GM12801 (cell line): Measurements from ENCODE around the gene ADAM33.

Experiments
- TF ChIP-seq, protein P1 (sequence below): IDR thresholded peaks from one replicate; pipeline ENCODE4 v1.5.1; 2011; ENCODE audit warnings: control low read depth; ENCODE audit not compliant: insufficient read length; ENCODE audit errors: extremely low read depth

The ADAM33 gene

DNA sequence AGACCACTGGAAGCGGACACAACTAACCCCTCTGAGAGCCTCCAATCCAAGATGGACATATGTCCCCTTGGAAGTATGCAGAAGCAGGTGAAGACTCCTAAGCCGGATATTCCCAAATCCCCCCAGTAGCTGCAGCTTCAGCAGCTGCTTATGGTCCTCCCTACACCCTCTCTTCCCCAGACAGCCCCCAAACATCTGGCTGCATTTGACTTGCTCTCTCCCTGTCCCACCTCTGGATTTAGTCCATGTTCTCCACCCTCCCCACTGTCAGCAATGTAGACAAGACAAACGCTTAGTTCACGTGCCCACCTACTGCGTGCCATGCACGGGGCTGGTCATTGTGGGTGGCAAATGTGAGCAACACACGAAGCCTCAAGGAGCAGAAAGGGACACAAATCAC lies 4.6 kb upstream of the ADAM33 start:
- TF ChIP-seq, protein P1, sequence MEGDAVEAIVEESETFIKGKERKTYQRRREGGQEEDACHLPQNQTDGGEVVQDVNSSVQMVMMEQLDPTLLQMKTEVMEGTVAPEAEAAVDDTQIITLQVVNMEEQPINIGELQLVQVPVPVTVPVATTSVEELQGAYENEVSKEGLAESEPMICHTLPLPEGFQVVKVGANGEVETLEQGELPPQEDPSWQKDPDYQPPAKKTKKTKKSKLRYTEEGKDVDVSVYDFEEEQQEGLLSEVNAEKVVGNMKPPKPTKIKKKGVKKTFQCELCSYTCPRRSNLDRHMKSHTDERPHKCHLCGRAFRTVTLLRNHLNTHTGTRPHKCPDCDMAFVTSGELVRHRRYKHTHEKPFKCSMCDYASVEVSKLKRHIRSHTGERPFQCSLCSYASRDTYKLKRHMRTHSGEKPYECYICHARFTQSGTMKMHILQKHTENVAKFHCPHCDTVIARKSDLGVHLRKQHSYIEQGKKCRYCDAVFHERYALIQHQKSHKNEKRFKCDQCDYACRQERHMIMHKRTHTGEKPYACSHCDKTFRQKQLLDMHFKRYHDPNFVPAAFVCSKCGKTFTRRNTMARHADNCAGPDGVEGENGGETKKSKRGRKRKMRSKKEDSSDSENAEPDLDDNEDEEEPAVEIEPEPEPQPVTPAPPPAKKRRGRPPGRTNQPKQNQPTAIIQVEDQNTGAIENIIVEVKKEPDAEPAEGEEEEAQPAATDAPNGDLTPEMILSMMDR: no peak

DNA sequence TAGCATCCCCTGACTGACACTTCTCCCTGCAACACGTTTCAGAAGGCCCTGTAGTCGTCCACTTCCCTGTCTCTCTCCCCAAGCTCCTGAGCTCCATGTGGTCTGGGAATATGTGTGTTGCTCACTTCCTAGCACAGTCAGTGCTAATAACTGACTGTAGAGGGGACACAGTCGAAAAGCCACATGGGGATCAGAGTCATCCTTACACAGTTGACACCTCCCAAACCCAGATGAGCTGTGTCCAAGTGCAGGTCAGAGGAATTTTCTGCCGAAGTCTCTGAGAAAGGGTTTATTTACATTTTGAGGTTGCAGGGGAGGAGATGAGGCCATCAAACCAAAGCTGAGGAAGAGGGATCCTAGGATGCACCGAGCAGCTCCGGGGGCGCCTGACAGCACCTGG lies 3.5 kb upstream of the ADAM33 start:
- TF ChIP-seq, protein P1: no peak

DNA sequence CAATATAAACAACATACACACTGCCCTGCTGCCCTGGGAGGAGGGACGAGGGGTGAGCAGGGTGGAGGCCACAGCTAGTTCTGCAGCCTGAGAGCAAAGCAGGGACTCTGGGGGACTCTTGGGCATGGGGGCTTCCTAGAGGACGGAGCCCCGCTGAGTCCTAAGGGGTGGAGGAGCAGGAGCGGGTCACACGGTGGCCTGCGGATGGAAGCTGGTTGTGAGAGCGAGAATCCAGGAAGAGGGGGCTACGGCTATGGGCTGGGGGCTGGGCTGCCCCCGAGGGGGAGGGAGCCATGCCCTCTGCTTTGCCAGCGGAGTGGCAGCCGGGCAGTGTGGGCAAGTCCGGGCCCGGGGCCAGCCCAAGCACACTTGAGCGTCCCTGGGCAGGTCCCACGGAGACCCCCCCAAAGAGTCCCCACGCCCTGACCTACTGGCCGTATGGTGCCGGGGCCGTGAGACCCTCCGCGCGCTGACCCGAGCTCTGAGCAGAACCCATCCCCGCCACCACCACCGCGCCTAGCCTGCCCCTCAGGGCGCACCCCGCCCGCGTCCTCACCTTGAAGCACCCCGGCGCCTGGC lies 369 bp downstream of the ADAM33 start:
- TF ChIP-seq, protein P1: no peak

GRCh38 chr20:3680701-3681351 lies 984 bp downstream of the ADAM33 start:
- TF ChIP-seq, protein P1: no peak

- TF ChIP-seq, protein P1: no peak
Observed at GRCh38 chr20:3679749-3680700, 1.8 kb downstream of the ADAM33 start.

- TF ChIP-seq, protein P1: no peak
Observed at GRCh38 chr20:3678856-3679720, 2.7 kb downstream of the ADAM33 start.

- TF ChIP-seq, protein P1: no peak
Observed at GRCh38 chr20:3678198-3678597, 3.6 kb downstream of the ADAM33 start.
